ENCODE measurements around the gene KRT75.
"Not testable (repeated sequence)": the region's sequence is repeated elsewhere in the genome, so short reads cannot be mapped to it uniquely, and the experiment has no call there.

Gene KRT75

GRCh38 chr12:52434081-52434733 lies at the start of gene KRT75:
Gene KRT75, minus strand, starts transcription at chr12:52434371. Its CDS starts 67 bp downstream, at chr12:52434304.
- no peak for DNase-seq

- DNase-seq, result no peak
Observed at GRCh38 chr12:52480073-52480472, 45.9 kb upstream of the KRT75 start.

- no peak for DNase-seq
Observed at GRCh38 chr12:52477651-52478050, 43.5 kb upstream of the KRT75 start.

- no peak for DNase-seq
Observed at GRCh38 chr12:52474212-52474611, 40.0 kb upstream of the KRT75 start.

- DNase-seq, result no peak
Observed at GRCh38 chr12:52473768-52474167, 39.6 kb upstream of the KRT75 start, which contains the start of gene KRT6C. Gene KRT6C, minus strand, starts transcription at chr12:52473805. Its CDS starts 68 bp downstream, at chr12:52473737.

GRCh38 chr12:52469853-52470252 lies 35.7 kb upstream of the KRT75 start:
- DNase-seq, result no peak

GRCh38 chr12:52464897-52465296 lies 30.7 kb upstream of the KRT75 start:
- no peak for DNase-seq

- DNase-seq, result no peak
Observed at GRCh38 chr12:52461693-52462092, 27.5 kb upstream of the KRT75 start.

- DNase-seq, result no peak
Observed at GRCh38 chr12:52458861-52459260, 24.7 kb upstream of the KRT75 start.

GRCh38 chr12:52455821-52456220 lies 21.6 kb upstream of the KRT75 start:
- DNase-seq, result no peak

- DNase-seq, result no peak
Observed at GRCh38 chr12:52454411-52455201, 20.4 kb upstream of the KRT75 start.

GRCh38 chr12:52452101-52452500 lies 17.9 kb upstream of the KRT75 start, which contains the start of gene KRT6B:
Gene KRT6B, minus strand, starts transcription at chr12:52452146. Its CDS starts 68 bp downstream, at chr12:52452078.
- DNase-seq, result no peak

- DNase-seq, result no peak
Observed at GRCh38 chr12:52448228-52448627, 14.1 kb upstream of the KRT75 start.

- not testable (repeated sequence) for DNase-seq
Observed at GRCh38 chr12:52447196-52447595, 13.0 kb upstream of the KRT75 start.

GRCh38 chr12:52446367-52447045 lies 12.3 kb upstream of the KRT75 start:
- no peak for DNase-seq

- DNase-seq, result no peak
Observed at GRCh38 chr12:52445876-52446275, 11.7 kb upstream of the KRT75 start.

- DNase-seq, result no peak
Observed at GRCh38 chr12:52444647-52445595, 10.8 kb upstream of the KRT75 start.

- no peak for DNase-seq
Observed at GRCh38 chr12:52443966-52444365, 9.8 kb upstream of the KRT75 start.

GRCh38 chr12:52442600-52443061 lies 8.5 kb upstream of the KRT75 start:
- DNase-seq, result no peak

GRCh38 chr12:52441320-52441911 lies 7.2 kb upstream of the KRT75 start:
- DNase-seq, result no peak

GRCh38 chr12:52440821-52441319 lies 6.7 kb upstream of the KRT75 start:
- no peak for DNase-seq

- no peak for DNase-seq
Observed at GRCh38 chr12:52439845-52440244, 5.7 kb upstream of the KRT75 start.

Measured in NCI-H1092 (cell line).